HepG2 (cell line): ENCODE results near the gene GFER. TPM values are rescaled to one million over a fixed set of nuclear protein-coding genes. Genes with fewer than 3 reads are reported as not detected.

Experiments
- ATAC-seq: fragments of 200-7000 bp; cut with Tn5 transposase; 3 replicates; pipeline ENCODE4 v1.9.1; 2020; ENCODE audit warnings: mild to moderate bottlenecking, moderate library complexity
- BruUV-seq: library from RNA; stranded (reverse); fragments of 400-500 nt; replicated peaks from 2 replicates; lab custom pipeline; 2021; lab: Mats Ljungman, UMichigan
- CTCF ChIA-PET: fragments of 300-600 bp; formaldehyde crosslinking; extraction: SDS; loops from one replicate; lab custom pipeline; 2021; ENCODE audit warnings: low total read pairs, inconsistent platforms, low intra/inter-chr PET ratio; lab: Yijun Ruan, JAX
- POLR2A ChIA-PET: fragments of 350-600 bp; sonication (Branson Sonifier 250); formaldehyde crosslinking; loops from one replicate; lab custom pipeline; 2020; ENCODE audit warnings: antibody characterized with exemption, inconsistent platforms; lab: Yijun Ruan, JAX
- DNase-seq: peaks from one replicate; pipeline ENCODE4 v3.0.0-alpha.2; 2015; ENCODE audit warnings: low spot score
- FAIRE-seq: peaks from 3 replicates; lab custom pipeline; 2011; peaks lifted over from hg19 to GRCh38; lab: Jason Lieb, UNC
- H2AFZ ChIP-seq: one replicate; pipeline ENCODE4 v1.6.1; 2011; ENCODE audit warnings: low read length, inconsistent platforms
- H3K27ac ChIP-seq: fragments of 300-600 bp; 3 replicates; pipeline ENCODE4 v1.8.0; 2011; ENCODE audit warnings: mixed run types, mild to moderate bottlenecking, mixed read lengths, low read length, inconsistent platforms; ENCODE audit not compliant: insufficient read depth; ENCODE audit errors: extremely low read length
- H3K27me3 ChIP-seq, 2 experiments: fragments of 200-600 bp in 1 of 2; 2 replicates in 1 of 2; 3 replicates in 1 of 2; pipeline versions ENCODE4 v1.6.0 to v1.8.0; 2011; ENCODE audit warnings: low read length in 2 of 2, mild to moderate bottlenecking in 2 of 2, moderate library complexity in 2 of 2, inconsistent platforms in 1 of 2; ENCODE audit not compliant: insufficient read depth in 2 of 2, control insufficient read depth in 1 of 2
- H3K36me3 ChIP-seq, 2 experiments: fragments of 200-600 bp in 1 of 2; replicated peaks in 1 of 2; 2 replicates in 1 of 2; 3 replicates in 1 of 2; pipeline versions ENCODE4 v1.5.1 to v1.8.0; 2011; ENCODE audit warnings: low read length in 2 of 2, inconsistent platforms in 1 of 2; ENCODE audit not compliant: insufficient read depth in 2 of 2, control insufficient read depth in 1 of 2
- H3K4me1 ChIP-seq: 2 replicates; pipeline ENCODE4 v1.5.1; 2012; ENCODE audit warnings: low read length, inconsistent platforms; ENCODE audit not compliant: insufficient read depth
- H3K4me2 ChIP-seq: 2 replicates; pipeline ENCODE4 v1.6.0; 2011; ENCODE audit warnings: low read depth, low read length, inconsistent platforms
- H3K4me3 ChIP-seq, 3 experiments: fragments of 200-600 bp in 1 of 3; sonication (generic), shearing (Covaris generic) in 1 of 3; replicated peaks in 1 of 3; 2 replicates each; pipeline ENCODE4 v1.5.1; 2011 to 2016; ENCODE audit warnings: low read length in 3 of 3, inconsistent platforms in 2 of 3, low read depth in 2 of 3, mild to moderate bottlenecking in 2 of 3, control low read depth in 1 of 3, mixed read lengths in 1 of 3; ENCODE audit not compliant: insufficient read depth in 1 of 3
- H3K79me2 ChIP-seq: one replicate; pipeline ENCODE4 v1.6.1; 2011; ENCODE audit warnings: low read length, inconsistent platforms; ENCODE audit not compliant: insufficient read depth
- H3K9ac ChIP-seq: 2 replicates; pipeline ENCODE4 v1.6.0; 2011; ENCODE audit warnings: mild to moderate bottlenecking, low read depth, low read length, inconsistent platforms; ENCODE audit not compliant: insufficient read depth
- H3K9me3 ChIP-seq: 2 replicates; pipeline ENCODE4 v1.5.1; 2012; ENCODE audit warnings: mild to moderate bottlenecking, low read length
- H4K20me1 ChIP-seq: 2 replicates; pipeline ENCODE4 v1.6.0; 2011; ENCODE audit warnings: inconsistent platforms, mild to moderate bottlenecking, low read length, moderate library complexity; ENCODE audit not compliant: insufficient read depth
- RBFOX2 ChIP-seq: fragments of 200-400 bp; formaldehyde crosslinking; IDR thresholded peaks from 2 replicates; pipeline ENCODE4 v1.6.1; 2017; ENCODE audit warnings: low read depth, mild to moderate bottlenecking, low read length
- ZFP41 ChIP-seq: sonication (generic); formaldehyde crosslinking; IDR thresholded peaks from 2 replicates; pipeline ENCODE4 v1.4.0; 2020; ENCODE audit warnings: mild to moderate bottlenecking, missing genetic modification reagents, borderline replicate concordance
- WGBS: methylation state at CpG from one replicate; pipeline ENCODE4 v1.1.6; 2017; ENCODE audit warnings: low lambda C conversion rate; 5-methylcytosine and 5-hydroxymethylcytosine counted together
- in situ Hi-C: cut with HindIII; loops from 2 replicates; pipeline ENCODE4 v1.10.0; 2017; ENCODE audit warnings: low pct_unique_long_range_greater_than_20kb; ENCODE audit not compliant: extremely low pct_ligation_motif_present
- intact Hi-C: fragments of 100-400 bp; cut with micrococcal nuclease; formaldehyde crosslinking; loops from one replicate; pipeline ENCODE4 v1.10.0; 2022; ENCODE audit not compliant: unreplicated experiment
- polyA plus RNA-seq, 8 experiments: library from polyadenylated mRNA; depleted of rRNA in 3 of 8; stranded (reverse) in 7 of 8; unstranded in 1 of 8; fragments of >200 nt; fragmentation: Illumina TruSeq in 4 of 8; extraction: Trizol in 4 of 8; gene quantifications; 2 replicates each; pipeline versions ENCODE4 v1.2.1 to v1.2.3, GENCODE V29; 2011 to 2016; ENCODE audit warnings: low read depth in 4 of 8, missing spikeins in 1 of 8, mixed read lengths in 1 of 8; ENCODE audit not compliant: insufficient read depth in 1 of 8
- total RNA-seq, 5 experiments: library from RNA; depleted of rRNA; stranded (reverse); fragments of >200 nt; fragmentation: Illumina TruSeq; extraction: Trizol; gene quantifications; 2 replicates each; pipeline ENCODE4 v1.2.3, GENCODE V29; 2016; ENCODE audit warnings: low read depth in 1 of 5
- TF ChIP-seq, protein P1 (sequence below): sonication (generic); formaldehyde crosslinking; IDR thresholded peaks from 2 replicates; pipeline ENCODE4 v1.4.0; 2020; ENCODE audit warnings: missing genetic modification reagents

GFER gene
- total and polyA plus RNA-seq, 2 of the 13 experiments (the other 11 are each of a cell fraction or from before 2014, with no cell fraction given) = 28.6 to 71.7 TPM

- Histone ChIP-seq H3K36me3 (peaks cover 18 to 30% of the 10 kb centered on the region in 2 experiments; a peak in 3 of 5 replicates), H3K4me1 (peaks cover 21% of the 10 kb centered on the region), H3K27me3 (no peaks in the 10 kb centered on the region), H3K9ac (no peak overlapping the region), H3K4me3 (no peak overlapping the region), H3K27ac (no peak overlapping the region), H4K20me1 (no peaks in the 10 kb centered on the region), H3K79me2 (no peaks in the 10 kb centered on the region), H3K4me2 (no peak overlapping the region), H2AFZ (no peak overlapping the region), H3K9me3 (no peaks in the 10 kb centered on the region)
- ATAC-seq = no peak
- 97% methylated on average over 59 of the region's 70 CpGs for WGBS
- in situ Hi-C loops = no loop called here
- intact Hi-C loops = no loop called here
- BruUV-seq = no TSS peak
- ChIA-PET CTCF (no interaction called here), POLR2A (interaction anchor here (1.4 to 6.8 kb wide), 2 partner anchors 15 kb away, joined by 4 to 62 read pairs; partner anchors contain the start of gene RPS2)
- no peak for DNase-seq
- FAIRE-seq = no peak
- TF ChIP-seq, protein P1, sequence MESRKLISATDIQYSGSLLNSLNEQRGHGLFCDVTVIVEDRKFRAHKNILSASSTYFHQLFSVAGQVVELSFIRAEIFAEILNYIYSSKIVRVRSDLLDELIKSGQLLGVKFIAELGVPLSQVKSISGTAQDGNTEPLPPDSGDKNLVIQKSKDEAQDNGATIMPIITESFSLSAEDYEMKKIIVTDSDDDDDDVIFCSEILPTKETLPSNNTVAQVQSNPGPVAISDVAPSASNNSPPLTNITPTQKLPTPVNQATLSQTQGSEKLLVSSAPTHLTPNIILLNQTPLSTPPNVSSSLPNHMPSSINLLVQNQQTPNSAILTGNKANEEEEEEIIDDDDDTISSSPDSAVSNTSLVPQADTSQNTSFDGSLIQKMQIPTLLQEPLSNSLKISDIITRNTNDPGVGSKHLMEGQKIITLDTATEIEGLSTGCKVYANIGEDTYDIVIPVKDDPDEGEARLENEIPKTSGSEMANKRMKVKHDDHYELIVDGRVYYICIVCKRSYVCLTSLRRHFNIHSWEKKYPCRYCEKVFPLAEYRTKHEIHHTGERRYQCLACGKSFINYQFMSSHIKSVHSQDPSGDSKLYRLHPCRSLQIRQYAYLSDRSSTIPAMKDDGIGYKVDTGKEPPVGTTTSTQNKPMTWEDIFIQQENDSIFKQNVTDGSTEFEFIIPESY (CRISPR knock-in tag) = peak; percentile 7; the same call in 1 of the 2 replicates
- TF ChIP-seq ZFP41 (CRISPR knock-in tag) = no peak
- TF ChIP-seq RBFOX2 = peak; percentile 14; the same call in 1 of the 2 replicates
Observed at GRCh38 chr16:1979271-1980029, 4.5 kb upstream of the GFER start.
